Fibroblast of peridontal ligament (primary cell): ENCODE results near the gene P4HA2.

ENCODE experiments used
- DNase-seq: peaks from one replicate; pipeline ENCODE4 v3.0.0-alpha.2; 2010; ENCODE audit errors: extremely low read depth

P4HA2 gene

GRCh38 chr5:132143148-132143547 lies 84.5 kb downstream of the P4HA2 start:
- DNase-seq = no peak

DNA sequence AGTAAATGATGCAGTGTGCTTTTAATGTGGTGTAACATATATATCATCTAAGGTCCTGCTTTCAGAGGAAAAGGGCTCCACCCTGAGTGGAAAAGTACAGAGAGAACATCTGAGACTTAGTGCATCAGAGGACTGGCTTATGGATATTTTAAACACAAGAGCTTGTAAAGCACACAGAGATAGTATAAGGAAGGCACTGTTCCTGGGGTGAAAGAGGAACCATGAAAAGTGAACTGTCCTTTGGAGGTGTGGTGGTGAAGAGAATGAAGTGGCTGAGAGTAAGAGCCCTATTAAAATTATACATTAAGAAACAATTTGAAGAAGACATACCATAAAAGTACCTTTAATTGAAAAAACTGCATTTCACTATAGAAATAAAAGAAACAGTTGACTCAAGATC lies 85.2 kb downstream of the P4HA2 start:
- DNase-seq = no peak
